HG02970 (cell line): ENCODE results near the gene PPP2R2D.
"Not testable (repeated sequence)": the region's sequence is repeated elsewhere in the genome, so short reads cannot be mapped to it uniquely, and the experiment has no call there.

Experiments used
- ATAC-seq: cut with Tn5 transposase; IDR thresholded peaks from one replicate; pipeline ENCODE4 v1.9.1; 2021; ENCODE audit warnings: mild to moderate bottlenecking, moderate library complexity, moderate number of reproducible peaks; ENCODE audit not compliant: unreplicated experiment, low FRiP score

Gene PPP2R2D

DNA sequence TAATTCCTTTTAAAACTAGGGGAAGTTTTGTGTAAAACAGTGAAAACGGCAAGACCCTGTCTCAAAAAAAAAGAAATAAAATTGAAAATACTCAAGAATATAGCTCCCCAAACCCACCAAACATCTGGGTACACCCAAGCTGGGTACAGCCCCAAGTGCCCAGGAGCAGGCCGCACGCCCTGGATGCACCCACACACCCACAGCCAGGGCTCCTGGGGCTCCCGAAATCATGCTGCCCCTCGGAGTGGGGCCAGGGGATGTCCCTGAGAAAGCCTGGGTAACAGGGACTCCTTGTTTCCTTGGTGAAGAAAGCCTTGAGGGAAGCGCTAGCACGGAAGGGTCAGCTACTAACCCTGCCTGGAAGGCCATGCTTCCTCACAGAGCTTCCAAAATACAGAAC lies 70.8 kb downstream of the PPP2R2D start:
- no peak for ATAC-seq

- no peak for ATAC-seq
Observed at GRCh38 chr10:131972474-131973071, 71.8 kb downstream of the PPP2R2D start.

DNA sequence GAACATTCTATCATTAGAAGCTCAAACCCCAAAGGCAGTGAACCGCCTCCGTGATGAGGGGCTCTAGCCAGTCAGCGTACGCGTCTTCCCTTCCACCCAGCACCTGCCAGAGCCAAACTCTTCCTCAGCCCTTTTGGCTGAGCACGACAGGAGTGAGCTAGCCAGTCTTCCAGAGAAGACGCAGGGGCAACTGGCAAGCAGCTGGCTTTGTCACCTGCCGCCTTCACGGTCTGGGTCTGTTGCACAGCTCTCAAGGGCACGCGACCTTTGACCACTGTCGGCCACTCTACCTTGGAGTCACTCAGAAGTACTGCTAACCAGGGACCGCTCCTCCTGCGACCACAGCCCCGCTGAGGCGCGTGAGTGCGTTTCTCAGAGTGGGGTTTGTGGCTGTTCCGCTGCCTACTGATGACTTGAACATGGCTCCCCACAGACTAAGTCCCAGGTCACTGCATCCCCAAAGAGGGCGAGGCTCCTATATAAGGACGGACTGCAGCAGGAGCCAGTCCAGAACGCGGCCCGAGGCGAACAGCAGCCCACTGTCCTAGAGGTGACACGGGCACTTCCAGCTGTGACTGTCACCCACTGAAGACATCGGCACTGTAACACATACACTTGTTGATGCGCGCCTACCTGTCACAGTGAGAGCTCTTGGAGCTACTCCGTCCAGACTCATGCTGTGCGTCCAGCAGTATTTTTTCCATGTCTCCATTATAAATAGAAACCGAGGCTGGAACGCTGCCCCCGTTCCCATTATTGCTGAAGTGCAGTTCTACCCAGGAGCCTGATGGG lies 72.5 kb downstream of the PPP2R2D start:
- ATAC-seq, result no peak

DNA sequence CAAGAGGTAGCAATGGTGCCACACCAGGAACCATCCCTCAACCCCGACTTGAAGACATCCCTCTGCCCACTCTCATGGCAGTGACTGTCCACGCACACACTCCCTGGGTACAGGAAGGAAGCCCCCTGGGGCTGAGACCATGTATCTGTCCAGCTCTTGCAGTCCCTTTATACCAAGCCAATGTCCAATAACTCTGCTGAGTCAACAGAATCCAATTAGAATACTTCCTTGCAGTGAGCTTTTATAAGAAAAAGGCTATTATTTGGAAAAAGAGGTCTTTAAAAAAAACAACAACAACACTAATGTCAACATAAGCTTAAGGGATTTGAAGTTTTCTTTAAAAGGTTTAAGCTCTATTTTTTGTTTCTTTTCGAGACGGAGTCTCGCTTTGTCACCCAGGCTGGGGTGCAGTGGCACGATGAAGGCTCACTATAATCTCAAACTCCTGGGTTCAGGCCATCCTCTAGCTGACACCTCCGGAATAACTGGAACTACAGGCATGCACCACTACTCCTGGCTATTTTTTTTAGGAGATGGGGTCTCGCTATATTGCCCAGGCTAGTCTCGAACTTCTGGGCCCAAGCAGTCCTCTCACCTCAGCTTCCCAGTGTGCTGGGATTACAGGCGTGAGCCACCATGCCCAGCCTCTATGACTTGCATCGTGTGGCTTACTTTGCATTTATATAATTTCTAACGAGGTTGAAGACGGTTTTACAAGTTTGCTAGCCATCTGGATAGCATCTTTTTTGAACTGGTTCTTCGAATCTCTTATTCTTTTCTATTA lies 73.4 kb downstream of the PPP2R2D start:
- ATAC-seq, result no peak

DNA sequence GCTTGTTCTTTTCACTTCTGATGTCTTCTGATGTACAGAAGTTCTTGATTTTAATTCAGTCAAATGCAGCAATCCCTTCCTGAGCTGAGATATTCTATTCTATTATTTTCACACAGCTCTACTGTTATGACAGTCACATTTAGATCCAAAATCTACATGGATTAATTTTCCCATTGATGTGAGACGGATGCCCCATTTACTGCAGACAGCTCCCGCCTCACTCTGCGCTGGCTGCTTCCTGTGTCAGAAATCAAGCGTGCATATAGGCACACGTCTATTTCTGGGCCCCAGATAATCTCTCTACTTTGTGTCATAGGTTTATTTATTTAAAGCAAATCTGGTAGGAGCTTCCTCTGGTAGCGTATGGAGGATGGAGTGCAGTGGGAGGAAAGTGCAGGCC lies 74.2 kb downstream of the PPP2R2D start:
- ATAC-seq, result no peak

DNA sequence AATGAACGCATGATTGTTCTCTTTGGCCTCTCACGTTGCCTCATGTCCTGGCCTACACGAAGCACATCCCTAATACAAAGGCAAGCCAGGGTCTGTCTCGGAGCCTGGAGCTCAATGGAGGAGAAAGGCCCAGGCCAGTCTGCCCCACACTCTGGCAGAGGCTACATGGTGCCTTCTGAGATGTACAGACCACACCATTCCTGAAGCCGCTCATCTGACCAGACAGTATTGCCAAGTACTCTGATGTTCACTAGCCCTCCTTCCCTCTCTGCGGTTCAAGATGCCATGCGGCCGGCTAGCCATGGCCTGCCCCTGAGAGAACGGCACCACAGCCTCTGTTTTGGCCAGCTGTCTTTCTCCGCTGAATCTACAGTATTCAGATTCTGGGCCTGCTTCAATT lies 75.0 kb downstream of the PPP2R2D start:
- ATAC-seq, result no peak

- ATAC-seq, result no peak
Observed at GRCh38 chr10:131977323-131978096, 76.7 kb downstream of the PPP2R2D start.

DNA sequence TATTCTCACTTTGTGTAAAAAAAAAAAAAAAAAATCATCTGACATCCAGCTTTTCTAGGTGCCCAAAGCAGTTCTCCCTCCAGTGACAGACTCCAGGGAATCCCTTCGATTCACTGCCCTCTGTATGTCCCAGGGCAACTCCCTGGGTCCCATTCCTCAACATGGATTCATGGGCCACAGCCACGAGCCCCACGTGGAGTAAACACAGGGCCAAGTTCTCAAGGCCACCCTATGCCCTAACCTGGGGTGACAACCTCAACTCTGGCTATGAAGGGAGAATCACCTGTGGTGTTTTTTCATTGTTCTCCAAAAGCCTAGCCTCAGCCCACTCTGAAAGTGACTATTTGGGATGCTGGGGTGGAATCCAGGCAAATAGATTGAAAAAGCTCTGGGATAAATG lies 77.6 kb downstream of the PPP2R2D start:
- ATAC-seq, result no peak

GRCh38 chr10:131978851-131979250 lies 78.0 kb downstream of the PPP2R2D start:
- ATAC-seq, result no peak

DNA sequence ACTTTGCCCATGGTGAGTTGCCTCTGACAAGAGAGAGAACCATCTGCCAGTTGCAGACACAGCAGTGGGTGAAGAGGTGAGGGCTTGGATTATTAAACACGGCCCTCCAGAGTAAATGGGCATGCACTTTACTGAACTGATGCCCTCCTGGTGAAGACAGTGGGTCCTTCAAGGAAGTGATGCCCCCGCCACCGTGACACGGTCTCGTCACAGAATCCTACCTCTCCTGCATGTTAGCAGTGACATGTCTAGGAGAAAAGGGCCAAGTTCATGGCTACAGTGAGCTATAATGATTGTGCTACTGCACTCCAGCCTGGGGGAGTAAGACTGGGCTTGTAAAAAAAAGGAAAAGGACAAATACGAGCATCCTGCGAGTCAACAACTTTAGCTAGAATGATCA lies 78.5 kb downstream of the PPP2R2D start:
- ATAC-seq, result no peak

DNA sequence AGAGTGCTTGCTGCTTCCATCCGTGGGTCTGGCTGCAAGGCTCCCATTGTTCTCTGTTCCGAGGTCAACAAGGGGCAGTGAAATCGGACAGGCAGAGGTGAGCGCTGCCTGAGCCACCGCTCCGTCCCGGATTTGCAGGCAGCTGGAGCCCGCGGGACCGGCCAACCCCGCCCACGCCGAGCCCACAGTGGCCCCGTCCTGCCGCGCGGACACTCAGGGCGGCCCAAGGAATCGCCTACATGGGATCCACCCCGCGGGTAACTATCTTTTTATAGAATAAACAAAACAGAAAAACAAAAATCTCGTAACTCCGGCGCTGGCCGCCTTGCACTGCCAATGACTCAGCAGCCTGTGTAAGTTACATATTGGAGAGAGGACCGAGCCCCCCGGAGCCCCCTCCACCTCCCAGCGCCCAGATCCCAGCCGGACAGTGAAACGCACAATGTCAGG lies 79.0 kb downstream of the PPP2R2D start:
- no peak for ATAC-seq

DNA sequence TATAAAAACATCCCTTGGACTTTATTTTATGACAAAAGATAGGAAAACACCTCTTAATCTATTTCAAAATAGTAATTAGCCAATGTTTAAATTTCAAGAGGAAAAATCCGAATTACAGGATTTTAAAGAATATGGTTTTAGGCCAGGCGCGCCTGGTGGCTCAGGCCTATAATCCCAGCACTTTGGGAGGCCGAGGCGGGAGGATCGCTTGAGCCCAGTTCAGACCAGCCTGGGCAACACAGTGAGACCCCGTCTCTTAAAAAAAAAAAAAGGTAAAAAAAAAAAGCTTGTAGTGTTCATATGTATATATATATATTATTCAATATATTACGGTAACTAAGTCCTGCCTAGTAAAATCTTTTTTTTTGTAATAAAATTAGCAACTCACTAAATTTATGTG lies 79.5 kb downstream of the PPP2R2D start:
- no peak for ATAC-seq

- ATAC-seq, result no peak
Observed at GRCh38 chr10:131980761-131981428, 80.1 kb downstream of the PPP2R2D start.

DNA sequence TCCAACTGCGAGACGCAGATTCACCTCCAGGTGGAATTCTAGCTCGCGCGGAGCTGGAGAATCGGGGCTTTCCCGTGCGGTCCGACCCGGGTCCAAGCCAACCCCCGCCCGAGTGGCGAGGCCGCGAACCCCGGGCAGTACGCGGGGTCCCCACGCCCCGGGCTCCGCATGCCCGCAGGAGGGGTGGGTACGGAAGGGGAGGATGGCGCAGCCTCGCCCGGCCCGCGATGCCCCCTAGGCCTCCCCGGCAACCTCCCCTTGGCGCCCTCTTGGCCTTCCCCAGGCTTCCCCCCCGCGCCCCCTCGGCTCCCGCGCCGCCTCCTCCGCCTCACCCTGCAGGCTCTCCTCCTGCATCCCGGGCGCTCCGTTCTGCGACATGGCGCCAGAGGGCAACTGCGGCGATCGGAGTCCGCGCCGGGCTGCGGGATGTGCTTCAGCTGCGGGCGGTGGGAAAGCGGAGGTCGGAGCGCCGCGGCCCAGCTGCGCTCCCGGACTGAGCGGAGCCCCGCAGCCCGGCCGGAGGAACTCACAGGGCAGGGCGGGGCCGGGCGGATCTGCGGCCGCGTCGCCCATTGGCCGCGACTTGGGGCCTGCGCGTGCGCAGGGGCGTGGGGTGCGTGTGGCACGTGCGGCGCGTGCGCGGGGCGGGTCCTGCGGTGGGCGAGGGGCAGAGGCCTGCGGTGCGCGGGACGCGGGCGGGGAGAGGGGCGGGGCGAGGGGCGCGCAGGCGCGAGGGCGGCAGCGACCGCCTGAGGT lies 80.8 kb downstream of the PPP2R2D start, which contains the start of gene BNIP3:
Gene BNIP3 (minus strand): TSS at position 495 of the 756 bp plus-strand sequence. CDS start 117 bp downstream, at position 378.
- peak; percentile 89 for ATAC-seq

DNA sequence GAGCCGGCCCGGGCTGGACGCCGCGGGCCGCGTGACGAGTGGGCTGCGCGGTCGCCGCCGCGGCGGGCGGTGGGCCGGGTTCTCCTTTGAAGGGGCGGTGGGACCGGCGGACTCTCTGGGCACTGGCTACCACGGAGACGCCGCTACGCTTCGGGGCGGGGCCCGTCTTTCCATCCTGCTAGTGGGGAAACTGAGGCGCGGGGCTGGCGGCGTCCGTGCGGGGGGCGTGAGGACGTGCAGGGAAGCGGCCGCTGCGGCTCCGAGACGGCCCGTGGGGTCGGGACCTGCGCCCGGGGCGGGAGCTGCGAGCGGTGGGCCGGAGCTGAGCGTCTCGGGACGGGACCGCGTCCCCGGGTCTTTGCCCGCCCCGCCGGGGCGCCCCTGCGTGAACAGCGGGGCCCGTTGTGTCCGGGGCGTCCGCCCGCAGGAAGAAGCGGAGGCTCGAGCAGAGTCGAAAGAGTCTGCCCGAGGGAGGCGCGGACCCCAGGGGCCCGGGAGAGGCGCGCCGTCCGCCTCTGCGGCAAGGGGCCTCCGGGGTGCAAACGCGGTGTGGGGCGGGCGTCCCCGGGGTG lies 81.5 kb downstream of the PPP2R2D start:
- ATAC-seq, result peak; percentile 20

DNA sequence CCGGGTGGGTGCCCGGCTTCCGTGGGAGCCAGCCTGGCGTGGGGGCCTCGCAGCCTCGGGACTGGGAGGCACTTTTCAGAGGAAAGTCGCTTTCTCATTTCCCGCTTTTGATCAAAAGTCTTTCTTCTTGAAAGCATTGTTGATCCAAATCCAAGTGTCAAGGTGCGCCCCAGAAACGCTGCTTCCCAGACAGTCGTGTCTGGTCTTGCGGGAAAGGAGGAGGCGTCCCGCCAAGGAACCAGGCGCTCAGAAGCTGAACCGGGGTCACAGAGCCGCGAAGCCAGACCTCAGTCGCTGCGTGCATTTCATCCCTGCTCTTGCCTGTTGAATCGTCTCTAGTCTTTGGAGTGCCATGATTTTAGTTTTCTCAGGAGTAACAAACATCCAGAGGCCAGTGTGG lies 82.0 kb downstream of the PPP2R2D start:
- ATAC-seq, result no peak

- no peak for ATAC-seq
Observed at GRCh38 chr10:131983780-131984179, 83.0 kb downstream of the PPP2R2D start.

- ATAC-seq, result not testable (repeated sequence)
Observed at GRCh38 chr10:131986851-131987250, 86.0 kb downstream of the PPP2R2D start.

GRCh38 chr10:131987301-131987700 lies 86.5 kb downstream of the PPP2R2D start:
- not testable (repeated sequence) for ATAC-seq
